H1 (cell line): ENCODE results near the gene S100P. TPM values are rescaled to one million over a fixed set of nuclear protein-coding genes. Genes with fewer than 3 reads are reported as not detected.

Experiments
- CTCF ChIA-PET: fragments of 300-600 bp; sonication (Branson Sonifier 250); formaldehyde crosslinking; loops from one replicate; lab custom pipeline; 2021; ENCODE audit not compliant: partially characterized antibody; lab: Charles Lee
- POLR2A ChIA-PET: fragments of 300-600 bp; sonication (Branson Sonifier 250); formaldehyde crosslinking; loops from one replicate; lab custom pipeline; 2021; ENCODE audit warnings: inconsistent platforms; ENCODE audit not compliant: partially characterized antibody; lab: Charles Lee
- DNase-seq, 2 experiments: peaks; one replicate each; pipeline versions ENCODE4 v3.0.0 to v3.0.0-alpha.2; 2010 to 2022; ENCODE audit warnings: low spot score in 2 of 2, low read depth in 1 of 2, mixed read lengths in 1 of 2
- FAIRE-seq: peaks from 2 replicates; lab custom pipeline; 2011; peaks lifted over from hg19 to GRCh38; lab: Jason Lieb, UNC
- H2AFZ ChIP-seq: 2 replicates; pipeline ENCODE4 v1.8.1; 2012; ENCODE audit warnings: low read length, inconsistent platforms
- H2AK5ac ChIP-seq: 2 replicates; pipeline ENCODE4 v1.6.1; 2013; ENCODE audit warnings: low read depth, low read length
- H2BK120ac ChIP-seq: replicated peaks from 2 replicates; pipeline ENCODE3; 2013; ENCODE audit warnings: low read depth, low read length, inconsistent platforms
- H2BK12ac ChIP-seq: 2 replicates; pipeline ENCODE4 v1.6.1; 2013; ENCODE audit warnings: low read depth, low read length
- H2BK15ac ChIP-seq: 2 replicates; pipeline ENCODE4 v1.6.1; 2013; ENCODE audit warnings: low read length
- H2BK20ac ChIP-seq: 2 replicates; pipeline ENCODE4 v1.6.1; 2013; ENCODE audit warnings: low read length
- H2BK5ac ChIP-seq: 2 replicates; pipeline ENCODE4 v1.6.1; 2013; ENCODE audit warnings: low read depth, low read length
- H3K14ac ChIP-seq: 2 replicates; pipeline ENCODE4 v1.6.1; 2013; ENCODE audit warnings: inconsistent platforms; ENCODE audit not compliant: insufficient read length
- H3K18ac ChIP-seq: 2 replicates; pipeline ENCODE4 v1.6.1; 2013; ENCODE audit warnings: low read length; ENCODE audit errors: extremely low read depth
- H3K23ac ChIP-seq: 2 replicates; pipeline ENCODE4 v1.6.1; 2013; ENCODE audit warnings: inconsistent platforms; ENCODE audit not compliant: insufficient read length
- H3K23me2 ChIP-seq: 2 replicates; pipeline ENCODE4 v1.6.1; 2013; ENCODE audit warnings: low read depth, low read length
- H3K27ac ChIP-seq: 2 replicates; pipeline ENCODE4 v1.6.1; 2011; ENCODE audit warnings: low read depth, low read length, inconsistent platforms
- H3K27me3 ChIP-seq, 4 experiments: replicated peaks in 1 of 4; 1 replicate in 1 of 4; 2 replicates in 3 of 4; pipeline versions ENCODE4 v1.6.1 to v1.8.1; 2011 to 2013; ENCODE audit warnings: low read length in 3 of 4, mild to moderate bottlenecking in 3 of 4, inconsistent platforms in 2 of 4, mixed read lengths in 2 of 4, moderate library complexity in 1 of 4; ENCODE audit not compliant: control insufficient read depth in 3 of 4, insufficient read depth in 3 of 4; ENCODE audit errors: extremely low read depth in 1 of 4
- H3K36me3 ChIP-seq, 4 experiments: 2 replicates each; pipeline versions ENCODE4 v1.6.1 to v1.8.1; 2011 to 2013; ENCODE audit warnings: mild to moderate bottlenecking in 4 of 4, low read length in 3 of 4, moderate library complexity in 2 of 4, control low read depth in 1 of 4, inconsistent platforms in 1 of 4; ENCODE audit not compliant: insufficient read depth in 4 of 4, control insufficient read depth in 2 of 4
- H3K4ac ChIP-seq: replicated peaks from 2 replicates; pipeline ENCODE3; 2013; ENCODE audit warnings: low read length, low read depth, mixed read lengths, inconsistent platforms; ENCODE audit not compliant: insufficient read length
- H3K4me1 ChIP-seq, 4 experiments: replicated peaks in 1 of 4; 1 replicate in 1 of 4; 2 replicates in 3 of 4; pipeline versions ENCODE4 v1.6.1 to v1.8.1; 2011 to 2013; ENCODE audit warnings: low read length in 3 of 4, inconsistent platforms in 2 of 4, mixed read lengths in 1 of 4; ENCODE audit not compliant: insufficient read depth in 4 of 4, control insufficient read depth in 3 of 4
- H3K4me2 ChIP-seq, 2 experiments: 2 replicates each; pipeline versions ENCODE4 v1.6.1 to v1.8.1; 2011 to 2013; ENCODE audit warnings: low read depth in 2 of 2, low read length in 2 of 2, control low read depth in 1 of 2, inconsistent platforms in 1 of 2, mild to moderate bottlenecking in 1 of 2; ENCODE audit not compliant: insufficient read depth in 1 of 2
- H3K4me3 ChIP-seq, 4 experiments: fragments of 200-600, 300-600 bp in 1 of 4; sonication (generic), shearing (Covaris generic), sonication (Bioruptor Twin) in 1 of 4; 2 replicates each; pipeline versions ENCODE4 v1.5.1 to v1.8.1; 2011 to 2016; ENCODE audit warnings: low read length in 4 of 4, low read depth in 3 of 4, control low read depth in 2 of 4, inconsistent platforms in 2 of 4, mild to moderate bottlenecking in 2 of 4, mixed read lengths in 1 of 4, moderate library complexity in 1 of 4; ENCODE audit not compliant: insufficient read depth in 2 of 4; ENCODE audit errors: extremely low read depth in 1 of 4
- H3K56ac ChIP-seq: replicated peaks from 2 replicates; pipeline ENCODE3; 2013; ENCODE audit warnings: low read depth, mild to moderate bottlenecking, mixed read lengths, low read length, inconsistent platforms; ENCODE audit not compliant: insufficient read length
- H3K79me1 ChIP-seq: 2 replicates; pipeline ENCODE4 v1.6.1; 2013; ENCODE audit warnings: low read depth, low read length, control low read depth
- H3K79me2 ChIP-seq, 2 experiments: 2 replicates each; pipeline versions ENCODE4 v1.6.1 to v1.8.1; 2012 to 2013; ENCODE audit warnings: low read length in 2 of 2, mild to moderate bottlenecking in 2 of 2, inconsistent platforms in 1 of 2; ENCODE audit not compliant: insufficient read depth in 2 of 2, control insufficient read depth in 1 of 2
- H3K9ac ChIP-seq, 4 experiments: replicated peaks in 1 of 4; 1 replicate in 1 of 4; 2 replicates in 3 of 4; pipeline versions ENCODE4 v1.6.1 to v1.8.1; 2011 to 2013; ENCODE audit warnings: low read depth in 3 of 4, low read length in 3 of 4, control low read depth in 2 of 4, mild to moderate bottlenecking in 2 of 4, moderate library complexity in 2 of 4, inconsistent platforms in 1 of 4; ENCODE audit errors: extremely low read depth in 1 of 4
- H3K9me3 ChIP-seq, 2 experiments: 2 replicates each; pipeline versions ENCODE4 v1.6.1 to v1.8.1; 2012 to 2013; ENCODE audit warnings: mild to moderate bottlenecking in 2 of 2, moderate library complexity in 2 of 2, control low read depth in 1 of 2, inconsistent platforms in 1 of 2, low read depth in 1 of 2, low read length in 1 of 2, mixed read lengths in 1 of 2; ENCODE audit not compliant: insufficient read depth in 2 of 2
- H4K20me1 ChIP-seq, 2 experiments: replicated peaks in 1 of 2; 2 replicates each; pipeline versions ENCODE3 to v1.8.1; 2011 to 2013; ENCODE audit warnings: inconsistent platforms in 2 of 2, low read length in 2 of 2, mild to moderate bottlenecking in 1 of 2; ENCODE audit not compliant: insufficient read depth in 2 of 2, control insufficient read depth in 1 of 2
- H4K5ac ChIP-seq: 2 replicates; pipeline ENCODE4 v1.6.1; 2013; ENCODE audit warnings: low read length, low read depth, mixed read lengths, inconsistent platforms; ENCODE audit not compliant: insufficient read length
- H4K8ac ChIP-seq: 2 replicates; pipeline ENCODE4 v1.8.0; 2013; ENCODE audit warnings: mild to moderate bottlenecking, moderate library complexity, low read length, inconsistent platforms; ENCODE audit not compliant: insufficient read depth; ENCODE audit errors: extremely low read depth
- H4K91ac ChIP-seq: replicated peaks from 2 replicates; pipeline ENCODE3; 2013; ENCODE audit warnings: low read length, mixed read lengths, inconsistent platforms; ENCODE audit not compliant: insufficient read length
- BRCA1 ChIP-seq: IDR thresholded peaks from 2 replicates; pipeline ENCODE4 v1.6.1; 2012; ENCODE audit warnings: low read depth, low read length, improper control_type of control experiment
- WGBS, 2 experiments: shearing (Covaris generic) in 1 of 2; methylation state at CpG; one replicate each; pipeline versions ENCODE4 v1.1.6 to v1.1.7; 2013 to 2015; ENCODE audit warnings: low lambda C conversion rate in 2 of 2, mixed read lengths in 2 of 2, inconsistent platforms in 1 of 2, low coverage in 1 of 2, missing lambda C conversion rate in 1 of 2; ENCODE audit not compliant: insufficient replicate concordance in 2 of 2, insufficient coverage in 1 of 2, insufficient read length in 1 of 2; ENCODE audit errors: extremely low coverage in 1 of 2, missing lambda C conversion rate in 1 of 2; 5-methylcytosine and 5-hydroxymethylcytosine counted together
- polyA plus RNA-seq, 7 experiments: library from polyadenylated mRNA; depleted of rRNA in 3 of 7; stranded (reverse) in 5 of 7; unstranded in 2 of 7; fragments of >200 nt in 5 of 7; fragments of 200-250 nt in 2 of 7; gene quantifications; 1 replicate in 5 of 7; 2 replicates in 1 of 7; 4 replicates in 1 of 7; pipeline versions ENCODE4 v1.2.1 to v1.2.3, GENCODE V29; 2011 to 2013; ENCODE audit warnings: missing spikeins in 2 of 7, mixed read lengths in 2 of 7
- total RNA-seq: library from RNA; stranded (reverse); fragmentation: NEBNext Ultra II Directional; extraction: Animal tissue kit (Norgen Biotek cat#: 25700); gene quantifications from 2 replicates; pipeline ENCODE4 v1.2.1, GENCODE V29; 2021

S100P gene
- total and polyA plus RNA-seq, 2 of the 8 experiments (the other 6 are each of a cell fraction or from before 2014, with no cell fraction given): not detected

DNA sequence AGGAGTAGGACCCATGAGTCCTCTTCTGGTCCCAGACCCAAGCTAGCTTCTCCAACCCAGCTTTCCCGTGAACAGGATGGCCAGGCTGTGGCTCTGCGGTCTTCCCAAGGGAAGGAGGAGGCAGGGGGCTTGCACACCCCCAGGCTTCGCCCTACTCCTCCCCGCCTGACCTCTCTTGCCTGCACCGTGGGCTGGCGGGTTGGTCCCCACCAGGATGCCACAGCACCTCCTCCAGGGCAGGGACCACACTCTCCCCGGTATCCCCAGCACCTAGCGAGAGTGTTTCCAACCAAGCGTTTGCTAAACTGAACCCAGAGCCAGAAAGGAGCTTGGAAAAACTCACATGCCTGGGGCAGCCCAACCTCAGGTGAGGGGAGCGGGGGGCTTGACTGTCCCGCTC is 9.0 kb upstream of the S100P start:
- Histone ChIP-seq H2BK12ac (no peak overlapping the region), H3K9ac (no peak overlapping the region; a peak in 1 of 7 replicates), H3K23me2 (no peaks in the 10 kb centered on the region), H3K18ac (no peak overlapping the region), H3K27ac (no peak overlapping the region), H3K4me3 (no peak overlapping the region), H3K4ac (no peak overlapping the region), H2BK20ac (no peak overlapping the region), H2BK5ac (no peak overlapping the region), H3K9me3 (peaks cover 0 to 4% of the 10 kb centered on the region in 2 experiments; a peak in 2 of 4 replicates), H4K5ac (no peak overlapping the region), H3K23ac (no peak overlapping the region), H2AFZ (no peak overlapping the region), H3K79me1 (peaks cover 6% of the 10 kb centered on the region), H3K4me2 (no peak overlapping the region), H3K79me2 (no peaks in the 10 kb centered on the region), H2BK15ac (no peak overlapping the region), H4K91ac (no peak overlapping the region), H2BK120ac (no peak overlapping the region), H3K36me3 (no peaks in the 10 kb centered on the region), H3K14ac (no peak overlapping the region), H3K27me3 (0 out of 7 replicates have a peak, but pooled peaks cover 0 to 2% (median 0%) of the 10 kb centered on the region in 4 experiments), H3K56ac (no peak overlapping the region), H3K4me1 (peaks cover 0 to 12% (median 9%) of the 10 kb centered on the region in 4 experiments; a peak in 5 of 7 replicates), H4K8ac (no peak overlapping the region), H4K20me1 (peaks cover 3 to 6% of the 10 kb centered on the region in 2 experiments), H2AK5ac (no peak overlapping the region)
- ChIA-PET POLR2A (interaction anchor here (0.9 to 3.2 kb wide), 2 partner anchors 9 to 10 kb away, joined by 4 to 20 read pairs; partner anchors contain the start of gene S100P), CTCF (interaction anchor here (0.8 to 2.7 kb wide), 8 partner anchors 8 to 324 kb away, joined by 3 to 19 read pairs (median 3); partner anchors contain the start of gene S100P)
- no peak for TF ChIP-seq BRCA1
- FAIRE-seq (no peak), DNase-seq (no peak)
- 95% methylated on average over 10 of the region's 11 CpGs; no CpG with 5 or more reads in 1 of the 2 experiments for WGBS, 2 experiments
